ENCODE results near the gene VWA7.
A peak's percentile ranks its signal among the peaks of the same experiment; 100 is the strongest.

VWA7 gene

GRCh38 chr6:31767096-31767645 is 10.0 kb downstream of the VWA7 start:
- Histone ChIP-seq H3K4me3 (ENCODE audit: low read depth, low read length) (no peak overlapping the region), H3K27ac (no peak overlapping the region), H3K36me3 (no peaks in the 10 kb centered on the region), H3K27me3 (ENCODE audit: insufficient read depth, low read depth, severe bottlenecking) (no peaks in the 10 kb centered on the region), H3K9me3 (ENCODE audit: severe bottlenecking) (peaks cover 2% of the 10 kb centered on the region)
- TF ChIP-seq CTCF (IDR thresholded peaks at IDR 0.05; ENCODE audit: low read depth, low read length), result no peak
- no peak for DNase-seq

DNA sequence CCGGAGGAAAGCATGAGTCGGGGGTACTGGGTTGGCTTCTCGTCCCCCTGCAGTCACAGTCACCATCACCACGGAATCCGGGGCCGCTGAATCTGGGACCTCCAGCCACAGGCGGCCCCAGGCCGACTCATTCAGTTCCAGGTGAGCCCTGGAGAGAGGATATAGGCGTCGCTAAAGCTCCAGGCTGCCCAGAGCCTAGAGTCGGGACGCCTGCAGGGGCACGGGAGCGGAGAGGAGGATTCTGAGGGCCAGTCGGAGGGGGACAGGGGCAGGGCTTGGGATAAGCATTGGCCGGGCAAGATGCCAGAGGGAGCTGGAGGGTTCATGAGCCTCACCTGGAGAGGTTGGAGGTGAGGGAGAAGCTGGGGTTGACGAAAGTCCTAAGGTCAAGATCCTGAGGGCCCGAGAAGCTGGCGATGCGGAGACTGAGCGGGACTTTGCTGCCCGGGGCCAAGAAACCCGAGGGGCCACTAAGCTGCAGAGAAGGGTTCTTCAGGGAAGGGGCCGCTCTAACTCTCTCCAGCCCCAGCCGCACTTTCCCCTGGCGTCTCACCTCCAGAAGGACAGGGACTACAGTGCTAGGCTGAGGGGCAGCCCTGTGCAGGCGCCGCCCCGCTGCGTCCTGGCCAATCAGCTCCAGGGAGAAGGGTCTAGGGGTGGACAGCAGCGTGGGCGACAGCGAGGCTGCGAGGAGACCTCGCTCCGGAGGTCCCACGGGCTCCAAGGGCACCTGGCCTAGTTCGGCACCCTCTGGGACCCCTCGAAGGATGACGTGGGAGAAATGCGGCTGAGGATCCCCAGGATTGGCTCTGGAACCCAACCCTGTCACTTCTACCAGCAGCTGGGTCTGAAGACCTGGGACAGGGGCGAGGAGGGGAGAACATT is 11.0 kb downstream of the VWA7 start:
- Histone ChIP-seq H3K36me3 (no peaks in the 10 kb centered on the region), H3K27me3 (ENCODE audit: insufficient read depth, low read depth, severe bottlenecking) (no peaks in the 10 kb centered on the region), H3K27ac (no peak overlapping the region), H3K9me3 (ENCODE audit: severe bottlenecking) (peaks cover 2% of the 10 kb centered on the region), H3K4me3 (ENCODE audit: low read depth, low read length) (no peak overlapping the region)
- DNase-seq, result no peak
- no peak for TF ChIP-seq CTCF (IDR thresholded peaks at IDR 0.05; ENCODE audit: low read depth, low read length)

- Histone ChIP-seq H3K27me3 (ENCODE audit: insufficient read depth, low read depth, severe bottlenecking) (no peaks in the 10 kb centered on the region), H3K9me3 (ENCODE audit: severe bottlenecking) (peaks cover 2% of the 10 kb centered on the region), H3K27ac (no peak overlapping the region), H3K36me3 (no peaks in the 10 kb centered on the region), H3K4me3 (ENCODE audit: low read depth, low read length) (no peak overlapping the region)
- TF ChIP-seq CTCF (IDR thresholded peaks at IDR 0.05; ENCODE audit: low read depth, low read length), result no peak
- no peak for DNase-seq
Observed at GRCh38 chr6:31765559-31765909, 11.6 kb downstream of the VWA7 start.

DNA sequence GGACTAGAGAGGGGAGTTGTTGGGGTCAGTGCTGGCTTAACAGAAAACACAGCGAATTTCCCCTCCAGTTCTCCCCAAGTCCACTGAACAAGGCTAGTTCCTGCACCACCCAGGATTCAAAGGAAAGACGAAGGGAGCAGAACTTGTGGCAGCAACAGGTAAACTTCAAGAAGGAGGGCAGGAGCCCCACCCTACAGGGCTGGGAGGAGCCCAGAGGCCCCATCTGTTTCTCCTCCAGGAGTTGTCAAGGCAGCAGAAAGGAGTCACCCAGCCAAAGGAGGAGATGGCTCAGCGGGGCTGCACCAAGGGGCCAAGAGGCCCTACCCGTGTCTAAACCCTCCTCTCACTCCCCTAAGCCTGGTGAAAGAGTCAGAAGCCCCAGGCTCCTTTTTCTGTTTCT is 12.9 kb downstream of the VWA7 start:
- Histone ChIP-seq H3K27me3 (ENCODE audit: insufficient read depth, low read depth, severe bottlenecking) (no peaks in the 10 kb centered on the region), H3K27ac (no peak overlapping the region), H3K9me3 (ENCODE audit: severe bottlenecking) (peaks cover 2% of the 10 kb centered on the region), H3K4me3 (ENCODE audit: low read depth, low read length) (no peak overlapping the region), H3K36me3 (no peaks in the 10 kb centered on the region)
- TF ChIP-seq CTCF (IDR thresholded peaks at IDR 0.05; ENCODE audit: low read depth, low read length), result no peak
- DNase-seq, result no peak

DNA sequence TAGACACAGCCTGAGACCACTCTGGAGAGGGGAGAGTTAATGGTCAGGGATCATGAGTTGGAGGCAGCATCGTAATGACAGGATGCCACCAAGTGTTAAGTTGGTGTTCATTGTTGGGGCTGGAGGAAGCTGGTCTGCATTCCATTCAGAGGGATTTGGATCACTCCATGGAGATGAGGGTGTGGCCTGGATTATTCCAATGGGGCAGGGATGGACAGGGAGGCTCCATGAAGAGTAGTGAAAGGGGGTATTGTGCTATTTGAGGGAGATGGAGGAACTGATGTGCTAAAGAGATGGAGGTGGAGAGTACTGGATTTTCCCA is 13.5 kb downstream of the VWA7 start:
- no peak; the same call in 1 of the 2 replicates for TF ChIP-seq CTCF (IDR thresholded peaks at IDR 0.05; ENCODE audit: low read depth, low read length)
- no peaks in the 10 kb centered on the region for H3K27me3 ChIP-seq (ENCODE audit: insufficient read depth, low read depth, severe bottlenecking)
- H3K4me3 ChIP-seq (ENCODE audit: low read depth, low read length), result no peak overlapping the region
- no peak overlapping the region for H3K27ac ChIP-seq
- DNase-seq, result peak; percentile 83
- no peaks in the 10 kb centered on the region for H3K36me3 ChIP-seq
- H3K9me3 ChIP-seq (ENCODE audit: severe bottlenecking), result peaks cover 5% of the 10 kb centered on the region
